NCI-H2196 (cell line): ENCODE measurements around the gene ZNF469.

ENCODE experiments used
- DNase-seq: peaks from one replicate; lab custom pipeline; 2025; ENCODE audit not compliant: unreplicated experiment; lab: John Stamatoyannopoulos, UW

ZNF469 gene

GRCh38 chr16:88390735-88391134 is 8.0 kb downstream of the ZNF469 start:
- DNase-seq: no peak

GRCh38 chr16:88391144-88391850 is 8.5 kb downstream of the ZNF469 start:
- no peak for DNase-seq

GRCh38 chr16:88392111-88392510 is 9.4 kb downstream of the ZNF469 start:
- no peak for DNase-seq

GRCh38 chr16:88392616-88393015 is 9.9 kb downstream of the ZNF469 start:
- no peak for DNase-seq

- DNase-seq: no peak
Measured at GRCh38 chr16:88393034-88393433, 10.3 kb downstream of the ZNF469 start.

GRCh38 chr16:88393571-88393970 is 10.8 kb downstream of the ZNF469 start:
- DNase-seq: no peak

- no peak for DNase-seq
Measured at GRCh38 chr16:88394426-88394825, 11.7 kb downstream of the ZNF469 start.

- no peak for DNase-seq
Measured at GRCh38 chr16:88395669-88396584, 13.2 kb downstream of the ZNF469 start.

- no peak for DNase-seq
Measured at GRCh38 chr16:88398170-88398873, 15.6 kb downstream of the ZNF469 start.

GRCh38 chr16:88398874-88399178 is 16.1 kb downstream of the ZNF469 start:
- DNase-seq: no peak

GRCh38 chr16:88400186-88400585 is 17.4 kb downstream of the ZNF469 start:
- DNase-seq: no peak

GRCh38 chr16:88401604-88402246 is 19.0 kb downstream of the ZNF469 start:
- no peak for DNase-seq

GRCh38 chr16:88402551-88403240 is 19.9 kb downstream of the ZNF469 start:
- DNase-seq: no peak

GRCh38 chr16:88403794-88404581 is 21.2 kb downstream of the ZNF469 start:
- no peak for DNase-seq

GRCh38 chr16:88404769-88405168 is 22.0 kb downstream of the ZNF469 start:
- DNase-seq: no peak

- no peak for DNase-seq
Measured at GRCh38 chr16:88405216-88406060, 22.7 kb downstream of the ZNF469 start.

- DNase-seq: no peak
Measured at GRCh38 chr16:88406096-88407041, 23.6 kb downstream of the ZNF469 start.

GRCh38 chr16:88407042-88407420 is 24.3 kb downstream of the ZNF469 start:
- no peak for DNase-seq
